GM19372 (cell line): ENCODE results near the gene SLIT2.

Source experiments
- ATAC-seq: cut with Tn5 transposase; IDR thresholded peaks from one replicate; pipeline ENCODE4 v1.9.1; 2021; ENCODE audit warnings: mild to moderate bottlenecking, low read depth, moderate library complexity; ENCODE audit not compliant: unreplicated experiment

The SLIT2 gene

GRCh38 chr4:20251796-20252655, at the start of gene SLIT2:
Gene SLIT2 (plus strand): TSS chr4:20251905. CDS start chr4:20253816, 1,911 bp downstream.
- ATAC-seq = peak; percentile 64

DNA sequence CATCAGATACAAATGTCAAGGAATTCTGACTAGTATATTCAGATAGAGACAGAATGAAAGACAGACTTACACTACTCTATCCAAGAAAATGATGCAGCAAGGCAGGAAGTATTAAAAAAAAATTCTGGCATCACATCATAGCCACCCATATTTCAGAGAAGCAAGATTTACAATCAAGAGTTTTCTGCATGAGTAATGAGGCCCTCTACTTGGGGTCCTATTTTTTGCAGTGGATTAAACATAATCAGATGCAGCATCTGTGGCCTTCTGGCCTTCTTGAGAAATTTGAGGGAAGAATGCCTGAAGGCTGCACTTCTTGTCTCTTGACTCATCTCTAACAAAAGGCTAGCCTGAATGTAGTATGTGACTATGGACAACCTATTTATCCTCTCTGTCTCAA, 48.2 kb upstream of the SLIT2 start:
- ATAC-seq = no peak

DNA sequence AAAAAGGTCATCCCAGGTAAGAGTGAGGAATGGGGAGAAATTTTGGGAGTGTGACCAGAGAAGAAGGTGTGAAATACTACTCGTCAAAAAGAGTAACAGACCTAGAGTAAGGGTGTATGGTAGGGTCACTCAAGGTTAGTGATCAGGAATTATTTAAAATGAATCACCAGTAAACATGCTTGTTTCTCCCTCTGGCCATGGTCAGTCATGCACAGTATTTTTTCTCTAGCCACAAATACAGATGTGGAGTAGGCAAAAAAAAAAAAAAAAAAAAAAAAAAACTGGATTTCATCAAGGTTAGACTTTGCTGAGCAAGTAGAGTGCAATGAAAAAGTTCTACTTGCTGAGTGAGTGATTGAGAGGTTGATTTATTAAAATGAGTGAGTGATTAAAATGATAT, 34.2 kb upstream of the SLIT2 start:
- no peak for ATAC-seq

DNA sequence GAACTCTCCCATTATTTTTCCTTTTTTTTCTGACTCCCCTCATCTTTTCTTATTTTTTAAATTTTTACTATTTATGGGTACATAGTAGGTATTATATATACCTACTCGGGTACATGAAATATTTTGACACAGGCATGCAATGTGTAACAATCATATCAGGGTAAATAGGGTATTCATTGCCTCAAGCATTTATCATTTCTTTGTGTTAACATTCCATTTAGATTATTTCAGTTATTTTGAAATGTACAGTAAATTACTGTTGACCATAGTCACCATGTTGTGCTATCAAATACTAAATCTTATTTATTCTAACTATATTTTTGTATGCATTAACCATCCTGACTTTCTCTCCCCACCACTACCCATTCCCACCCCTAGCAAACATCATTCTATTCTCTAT, 33.8 kb upstream of the SLIT2 start:
- no peak for ATAC-seq

DNA sequence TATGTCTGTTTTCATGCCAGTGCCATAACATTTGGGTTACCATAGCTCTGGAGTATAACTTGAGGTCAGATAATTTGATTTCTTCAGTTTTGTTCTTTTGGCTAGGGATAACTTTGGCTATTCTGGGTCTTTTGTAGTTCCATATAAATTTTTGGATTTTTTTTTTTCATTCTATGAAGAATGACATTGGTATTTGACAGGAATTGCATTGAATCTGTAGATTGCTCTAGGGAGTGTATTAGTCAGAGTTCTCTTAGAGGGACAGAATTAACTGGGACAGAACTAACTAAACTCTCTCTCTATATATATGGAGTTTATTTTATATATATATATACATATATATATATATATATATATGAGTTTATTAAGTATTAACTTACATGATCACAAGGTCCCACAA, 32.2 kb upstream of the SLIT2 start:
- no peak for ATAC-seq

GRCh38 chr4:20237894-20238537, 13.7 kb upstream of the SLIT2 start:
- no peak for ATAC-seq

GRCh38 chr4:20248155-20248558, 3.5 kb upstream of the SLIT2 start:
- ATAC-seq = no peak

DNA sequence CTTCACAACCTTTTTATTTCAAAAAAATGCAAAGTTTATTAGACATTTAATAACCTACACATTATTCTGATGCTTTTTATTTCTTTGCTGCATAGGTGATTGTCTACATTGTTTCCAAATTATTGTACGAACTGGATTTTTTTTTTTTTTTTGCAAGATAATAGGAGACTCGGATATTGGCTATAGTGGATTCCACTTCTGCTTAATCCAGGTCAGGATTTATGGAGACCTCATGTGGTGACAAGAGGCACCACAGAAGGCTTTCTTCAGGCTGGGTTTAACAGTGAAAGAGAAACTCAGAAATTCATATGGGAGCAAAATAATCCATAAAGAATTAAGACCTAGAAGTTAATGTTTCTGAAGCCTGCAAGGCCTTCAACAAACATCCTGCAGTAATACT, 2.4 kb upstream of the SLIT2 start:
- no peak for ATAC-seq

DNA sequence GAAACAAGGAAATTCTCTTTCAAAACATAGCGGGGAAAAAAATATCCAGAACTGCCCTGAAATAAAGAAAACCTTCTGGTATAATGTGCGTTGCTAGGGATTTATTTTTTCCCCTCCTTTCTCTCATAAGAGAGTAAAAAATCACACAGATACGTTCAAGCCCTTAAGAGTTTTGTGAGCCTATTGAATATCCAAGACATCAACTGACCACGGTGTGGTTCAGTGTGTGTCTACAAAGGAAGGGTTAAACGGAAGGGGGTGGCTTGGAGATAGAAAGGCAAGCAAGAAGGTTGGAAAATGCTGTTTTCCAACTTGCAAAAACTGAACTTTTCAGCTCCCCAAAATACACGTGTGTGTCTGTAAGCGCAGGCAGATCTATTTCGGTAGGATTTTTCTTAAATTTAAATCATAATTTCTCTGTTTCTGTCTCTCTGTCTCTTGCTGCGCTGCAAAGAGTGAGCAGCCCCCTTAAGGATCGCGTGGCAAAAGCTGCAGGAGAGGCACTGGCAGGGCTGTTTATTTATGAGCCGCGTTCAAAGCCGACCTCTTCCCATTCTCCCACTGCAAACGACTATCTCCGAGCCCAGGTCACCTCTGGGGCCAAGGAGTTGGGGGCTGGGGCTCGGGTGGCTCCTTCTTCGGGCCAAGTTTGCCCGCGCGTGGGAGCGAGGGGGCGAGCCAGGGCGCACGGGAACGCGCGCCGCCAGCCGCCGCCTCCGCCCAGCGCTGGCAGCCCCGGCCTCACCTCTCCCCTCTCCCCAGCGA, 492 bp upstream of the SLIT2 start:
- ATAC-seq = peak; percentile 23

DNA sequence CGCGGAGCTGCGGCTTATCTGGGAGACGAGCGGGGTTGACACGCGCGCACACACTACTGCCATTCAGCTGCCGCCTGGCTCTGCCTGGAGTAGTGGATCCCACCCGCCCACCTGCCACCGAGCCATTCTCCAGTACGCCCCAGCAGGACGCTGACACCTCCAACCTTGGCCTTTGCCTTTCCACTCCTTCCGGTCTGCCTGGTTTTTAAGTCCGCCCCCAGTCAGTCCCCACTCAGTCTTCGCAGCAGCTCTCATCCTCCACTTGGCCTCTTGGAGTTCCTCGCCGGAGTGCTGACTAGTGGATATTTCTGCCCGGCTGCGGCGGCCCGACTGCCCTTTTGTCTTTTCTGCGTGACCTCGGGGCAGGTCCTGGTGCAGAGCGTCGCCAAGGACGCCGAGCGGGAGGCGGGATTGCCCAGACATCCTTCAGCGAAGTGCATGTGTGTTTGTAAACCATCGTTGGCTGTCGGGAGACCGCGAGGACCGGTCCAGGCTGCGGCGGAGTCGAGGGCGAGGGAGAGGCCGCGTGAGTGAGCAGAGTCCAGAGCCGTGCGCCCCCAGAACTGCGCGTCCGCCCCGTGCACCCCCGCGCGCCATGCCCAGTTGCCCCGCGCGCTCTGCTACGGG, 1.1 kb downstream of the SLIT2 start:
- no peak for ATAC-seq

DNA sequence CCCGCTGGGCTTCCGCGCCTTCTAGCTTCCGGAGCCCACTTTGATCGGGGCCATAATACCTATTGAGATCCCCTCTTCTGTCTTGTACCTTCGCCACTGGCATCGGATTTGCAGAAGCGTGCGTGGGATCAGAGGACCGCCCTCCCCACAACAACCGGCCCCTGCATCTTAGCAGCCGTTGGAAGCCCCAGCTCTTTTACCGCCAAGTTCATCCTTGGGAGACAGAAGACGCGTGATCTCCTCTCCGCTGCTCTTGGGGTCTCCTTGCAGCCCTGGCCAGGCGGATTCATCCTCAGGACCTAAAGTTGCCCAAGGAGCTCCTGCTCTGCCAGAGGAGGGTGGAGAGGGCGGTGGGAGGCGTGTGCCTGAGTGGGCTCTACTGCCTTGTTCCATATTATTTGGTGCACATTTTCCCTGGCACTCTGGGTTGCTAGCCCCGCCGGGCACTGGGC, 1.6 kb downstream of the SLIT2 start:
- ATAC-seq = no peak

DNA sequence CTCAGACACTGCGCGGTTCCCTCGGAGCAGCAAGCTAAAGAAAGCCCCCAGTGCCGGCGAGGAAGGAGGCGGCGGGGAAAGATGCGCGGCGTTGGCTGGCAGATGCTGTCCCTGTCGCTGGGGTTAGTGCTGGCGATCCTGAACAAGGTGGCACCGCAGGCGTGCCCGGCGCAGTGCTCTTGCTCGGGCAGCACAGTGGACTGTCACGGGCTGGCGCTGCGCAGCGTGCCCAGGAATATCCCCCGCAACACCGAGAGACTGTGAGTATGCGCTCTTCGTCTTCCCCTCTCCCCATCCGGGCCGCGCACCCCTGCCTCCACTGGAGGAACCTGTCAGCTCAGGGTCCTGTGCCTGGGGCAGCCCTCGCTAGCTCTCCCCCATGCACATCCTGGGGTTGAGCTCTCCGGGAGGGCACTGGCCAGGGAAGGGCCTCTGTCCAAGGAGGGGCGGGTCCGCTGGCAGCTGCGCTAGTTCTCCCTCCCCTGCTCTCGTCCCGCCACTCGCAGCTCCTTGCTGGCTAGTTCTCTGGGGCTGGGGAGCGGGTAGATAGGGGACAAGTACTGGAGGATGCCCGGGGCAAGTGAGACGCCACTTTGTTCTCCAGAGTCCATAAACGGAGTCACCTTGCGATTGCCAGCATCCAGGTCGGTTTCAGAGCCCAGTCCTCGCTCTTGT, 2.2 kb downstream of the SLIT2 start:
- ATAC-seq = no peak

DNA sequence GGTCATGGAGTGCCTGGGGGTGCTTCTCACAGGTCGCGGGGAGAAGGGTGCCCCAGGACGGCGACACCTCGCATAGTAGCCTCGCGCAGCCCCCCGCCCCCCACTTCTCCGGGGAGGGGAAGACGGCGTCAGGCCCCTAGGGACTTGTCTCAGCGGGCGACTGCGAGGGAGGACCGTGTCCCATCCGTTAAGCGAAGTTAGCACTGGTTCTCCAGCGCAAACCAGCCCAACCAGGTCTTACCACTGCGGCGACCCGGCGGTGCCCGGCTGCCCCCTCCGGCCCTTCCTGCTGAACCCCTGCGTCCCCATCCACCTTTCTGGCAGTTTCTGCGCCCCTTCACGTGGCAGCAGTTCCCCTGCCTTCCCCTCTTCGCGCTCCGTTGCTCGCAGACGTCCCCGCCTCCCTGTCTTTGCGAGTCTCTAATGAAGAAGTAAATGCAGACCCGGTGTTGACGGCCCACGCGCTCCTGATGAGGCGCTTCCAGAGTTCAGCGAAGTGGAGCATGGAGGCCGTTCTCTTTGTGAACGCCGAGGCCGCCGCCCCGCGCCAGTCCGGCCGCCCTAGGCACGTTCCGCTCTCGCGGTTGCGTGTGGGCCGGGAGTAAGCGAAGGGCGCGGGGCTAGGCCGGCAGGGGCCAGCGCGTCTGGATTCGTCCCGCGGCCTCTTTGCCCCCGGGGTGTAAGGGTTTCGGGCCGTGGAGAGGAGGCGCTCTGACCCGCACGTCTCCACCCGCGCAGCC, 3.0 kb downstream of the SLIT2 start:
- no peak for ATAC-seq

GRCh38 chr4:20255251-20255586, 3.5 kb downstream of the SLIT2 start:
- no peak for ATAC-seq

DNA sequence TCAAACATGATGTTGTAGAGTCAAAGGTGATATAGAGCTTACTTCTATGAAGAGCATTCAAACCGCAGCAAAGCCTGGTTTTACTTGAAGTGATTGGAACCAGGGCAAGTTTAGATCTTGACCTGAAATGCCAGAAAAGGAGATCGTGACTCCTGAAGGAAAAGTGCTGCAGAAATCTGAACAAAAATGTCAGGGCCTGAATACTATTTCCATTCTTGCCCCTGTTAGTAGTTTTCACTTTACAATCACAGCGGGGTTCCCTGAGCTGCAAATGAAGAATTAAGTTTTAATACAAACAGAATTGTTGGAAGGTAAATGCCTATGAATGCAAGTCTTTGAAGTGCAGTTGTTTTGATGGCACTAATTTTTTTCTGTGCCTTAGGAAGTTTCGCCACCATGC, 4.1 kb downstream of the SLIT2 start:
- ATAC-seq = no peak

DNA sequence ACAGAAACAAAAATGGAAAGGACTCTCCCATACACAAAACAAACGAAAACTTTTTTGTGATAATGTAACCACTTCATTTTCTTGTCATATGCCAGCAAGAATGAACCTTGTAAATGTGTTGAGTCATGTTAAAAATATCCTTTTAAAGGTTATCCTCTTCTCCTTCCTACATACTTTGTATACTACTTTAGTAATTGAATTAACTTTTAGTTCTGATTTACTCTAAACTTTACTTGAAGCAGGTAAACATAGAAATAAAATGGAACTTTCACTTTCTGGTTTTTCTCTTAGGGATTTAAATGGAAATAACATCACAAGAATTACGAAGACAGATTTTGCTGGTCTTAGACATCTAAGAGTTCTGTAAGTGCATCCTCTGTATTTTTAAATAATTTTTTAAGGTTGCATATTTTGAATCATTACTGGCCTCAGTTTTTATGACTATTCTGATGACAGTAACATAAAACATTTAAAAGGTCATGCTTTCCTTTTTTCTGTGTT, 4.7 kb downstream of the SLIT2 start:
- ATAC-seq = no peak

GRCh38 chr4:20259707-20260106, 8.0 kb downstream of the SLIT2 start:
- ATAC-seq = no peak

- ATAC-seq = no peak
Measured at GRCh38 chr4:20260821-20261220, 9.1 kb downstream of the SLIT2 start.

DNA sequence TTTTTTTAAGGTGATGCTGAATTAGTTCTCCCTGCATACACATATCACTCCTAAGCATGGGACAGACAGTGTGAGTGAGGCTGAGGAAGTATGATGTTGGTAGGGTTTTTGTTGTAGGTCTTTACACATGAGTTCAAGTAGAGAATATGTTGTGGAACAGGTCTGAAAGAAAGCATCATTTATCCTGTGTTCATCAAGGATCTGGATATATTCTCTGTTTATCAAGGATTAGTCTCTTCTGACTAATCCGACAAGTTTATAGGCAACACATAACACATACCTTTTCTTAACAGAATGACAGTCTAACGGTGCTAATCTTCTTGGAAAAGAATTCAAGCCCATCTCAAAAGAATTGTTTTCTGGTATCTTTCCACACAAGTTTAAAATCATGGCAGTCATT, 10.5 kb downstream of the SLIT2 start:
- ATAC-seq = no peak

GRCh38 chr4:20264688-20265087, 13.0 kb downstream of the SLIT2 start:
- ATAC-seq = no peak
